Neural cell (in vitro differentiated cells): ENCODE data around the gene CAMKMT. TPM values are rescaled to one million over a fixed set of nuclear protein-coding genes. Genes with fewer than 3 reads are reported as not detected.

Experiments used
- H2AFZ ChIP-seq: fragments of 200-600, 300-800 bp; sonication (generic), shearing (Covaris generic); 2 replicates; pipeline ENCODE4 v1.6.0; 2014; ENCODE audit warnings: low read depth, mild to moderate bottlenecking, antibody characterized with exemption, low read length, moderate library complexity
- H3F3A ChIP-seq: fragments of 200-600 bp; shearing (Covaris generic); 2 replicates; pipeline ENCODE4 v1.6.1; 2016; ENCODE audit warnings: mild to moderate bottlenecking, moderate library complexity, mixed read lengths, antibody characterized with exemption, low read length; ENCODE audit not compliant: insufficient read depth, poor library complexity, severe bottlenecking
- H3K27ac ChIP-seq: fragments of 200-600, 300-800 bp; sonication (generic), shearing (Covaris generic); 2 replicates; pipeline ENCODE4 v1.5.1; 2014; ENCODE audit warnings: mild to moderate bottlenecking, low read length, moderate library complexity
- H3K27me3 ChIP-seq: fragments of 300-800, 200-600 bp; sonication (generic), shearing (Covaris generic); 2 replicates; pipeline ENCODE4 v1.6.0; 2014; ENCODE audit warnings: mild to moderate bottlenecking, low read depth, low read length, moderate library complexity; ENCODE audit not compliant: insufficient read depth
- H3K36me3 ChIP-seq: fragments of 300-800, 200-600 bp; sonication (generic), shearing (Covaris generic); 2 replicates; pipeline ENCODE4 v1.5.1; 2014; ENCODE audit warnings: mild to moderate bottlenecking, antibody characterized with exemption, low read length, moderate library complexity; ENCODE audit not compliant: insufficient read depth
- H3K4me2 ChIP-seq: fragments of 300-800, 200-600 bp; sonication (generic), shearing (Covaris generic); 2 replicates; pipeline ENCODE4 v1.6.0; 2014; ENCODE audit warnings: mild to moderate bottlenecking, low read length
- H3K4me3 ChIP-seq: fragments of 300-800, 200-600 bp; sonication (generic), shearing (Covaris generic); 2 replicates; pipeline ENCODE4 v1.5.1; 2014; ENCODE audit warnings: mild to moderate bottlenecking, low read length, moderate library complexity
- H3K79me2 ChIP-seq: fragments of 200-600 bp; shearing (Covaris generic); replicated peaks from 2 replicates; pipeline ENCODE4 v1.6.0; 2014; ENCODE audit warnings: mild to moderate bottlenecking, low read length, moderate library complexity; ENCODE audit not compliant: insufficient read depth
- H3K9ac ChIP-seq: fragments of 300-800, 200-600 bp; sonication (generic), shearing (Covaris generic); 2 replicates; pipeline ENCODE4 v1.6.1; 2016; ENCODE audit warnings: mild to moderate bottlenecking, low read length, mixed read lengths
- H3K9me2 ChIP-seq: fragments of 200-600 bp; shearing (Covaris generic); 2 replicates; pipeline ENCODE4 v1.6.1; 2016; ENCODE audit warnings: mild to moderate bottlenecking, low read length, mixed read lengths; ENCODE audit not compliant: insufficient read depth
- H3K9me3 ChIP-seq: fragments of 200-600, 300-800 bp; sonication (generic), shearing (Covaris generic); 2 replicates; pipeline ENCODE4 v1.6.1; 2016; ENCODE audit warnings: mild to moderate bottlenecking, mixed run types, low read length, moderate library complexity, mixed read lengths
- H4K20me1 ChIP-seq: fragments of 200-600 bp; shearing (Covaris generic); 2 replicates; pipeline ENCODE4 v1.6.1; 2016; ENCODE audit warnings: mild to moderate bottlenecking, mixed run types; ENCODE audit not compliant: insufficient read depth
- EP300 ChIP-seq: fragments of 450-650 bp; conservative IDR thresholded peaks from 2 replicates; pipeline ENCODE4 v1.6.1; 2014; ENCODE audit warnings: antibody characterized with exemption, mild to moderate bottlenecking, moderate library complexity; ENCODE audit not compliant: poor library complexity, severe bottlenecking
- EZH2 ChIP-seq: fragments of 200-600, 300-800 bp; shearing (Covaris generic), sonication (generic); IDR thresholded peaks from 2 replicates; pipeline ENCODE4 v1.6.1; 2014; ENCODE audit warnings: antibody characterized with exemption, low read length, borderline replicate concordance, mild to moderate bottlenecking; ENCODE audit not compliant: insufficient read depth, poor library complexity, severe bottlenecking
- MXI1 ChIP-seq: fragments of 450-650 bp; conservative IDR thresholded peaks from 2 replicates; pipeline ENCODE4 v1.6.1; 2014; ENCODE audit warnings: antibody characterized with exemption, mild to moderate bottlenecking; ENCODE audit not compliant: poor library complexity, severe bottlenecking
- POLR2AphosphoS5 ChIP-seq: IDR thresholded peaks from 2 replicates; pipeline ENCODE4 v1.6.1; 2012
- RAD21 ChIP-seq: fragments of 450-650 bp; conservative IDR thresholded peaks from 2 replicates; pipeline ENCODE4 v1.6.1; 2014; ENCODE audit warnings: antibody characterized with exemption, mild to moderate bottlenecking, moderate library complexity
- SMC3 ChIP-seq: fragments of 450-650 bp; conservative IDR thresholded peaks from 2 replicates; pipeline ENCODE4 v1.6.1; 2014; ENCODE audit warnings: antibody characterized with exemption, mild to moderate bottlenecking, moderate library complexity; ENCODE audit not compliant: poor library complexity
- TAF1 ChIP-seq: IDR thresholded peaks from 2 replicates; pipeline ENCODE4 v1.6.1; 2012; ENCODE audit warnings: low read depth
- polyA plus RNA-seq: library from polyadenylated mRNA; depleted of rRNA; stranded (reverse); fragments of >200 nt; gene quantifications from 2 replicates; pipeline ENCODE4 v1.2.3, GENCODE V29; 2014
- TF ChIP-seq, protein P1 (sequence below): fragments of 450-650 bp; IDR thresholded peaks from 2 replicates; pipeline ENCODE4 v1.5.1; 2014; ENCODE audit warnings: antibody characterized with exemption, mild to moderate bottlenecking, moderate library complexity; ENCODE audit not compliant: poor library complexity, severe bottlenecking
- TF ChIP-seq, protein P2 (sequence below): IDR thresholded peaks from 2 replicates; pipeline ENCODE4 v1.6.1; 2012; ENCODE audit warnings: borderline replicate concordance

CAMKMT gene
- polyA plus RNA-seq, 1 donor from 2014 or later = 5.1 TPM

DNA sequence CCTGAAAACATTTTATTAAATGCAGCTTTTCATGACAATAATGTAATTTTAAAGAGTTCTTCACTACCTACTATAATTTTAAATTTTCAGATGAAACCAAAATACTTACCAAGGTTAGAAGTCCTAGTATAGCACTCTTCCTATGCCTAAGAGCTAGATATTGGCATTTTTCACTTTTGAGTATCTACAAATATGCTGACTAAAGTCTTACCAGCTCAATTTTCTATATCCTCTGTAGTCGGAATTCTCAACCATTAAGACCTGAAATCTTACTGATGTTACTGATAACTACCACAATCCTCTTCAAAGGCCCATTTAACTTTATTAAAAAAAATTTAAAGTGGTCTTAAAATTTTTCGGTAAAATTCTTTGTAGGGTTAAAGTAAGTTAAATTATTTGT lies 32.4 kb upstream of the CAMKMT start:
- Histone ChIP-seq H3F3A (no peaks in the 10 kb centered on the region), H3K9me3 (no peaks in the 10 kb centered on the region), H3K4me2 (no peak overlapping the region), H3K9me2 (no peaks in the 10 kb centered on the region), H3K36me3 (peaks cover 3% of the 10 kb centered on the region), H3K27ac (no peak overlapping the region), H2AFZ (no peak overlapping the region), H4K20me1 (no peaks in the 10 kb centered on the region), H3K27me3 (no peaks in the 10 kb centered on the region), H3K9ac (no peak overlapping the region), H3K79me2 (no peaks in the 10 kb centered on the region), H3K4me3 (no peak overlapping the region)
- TF ChIP-seq, protein P1, sequence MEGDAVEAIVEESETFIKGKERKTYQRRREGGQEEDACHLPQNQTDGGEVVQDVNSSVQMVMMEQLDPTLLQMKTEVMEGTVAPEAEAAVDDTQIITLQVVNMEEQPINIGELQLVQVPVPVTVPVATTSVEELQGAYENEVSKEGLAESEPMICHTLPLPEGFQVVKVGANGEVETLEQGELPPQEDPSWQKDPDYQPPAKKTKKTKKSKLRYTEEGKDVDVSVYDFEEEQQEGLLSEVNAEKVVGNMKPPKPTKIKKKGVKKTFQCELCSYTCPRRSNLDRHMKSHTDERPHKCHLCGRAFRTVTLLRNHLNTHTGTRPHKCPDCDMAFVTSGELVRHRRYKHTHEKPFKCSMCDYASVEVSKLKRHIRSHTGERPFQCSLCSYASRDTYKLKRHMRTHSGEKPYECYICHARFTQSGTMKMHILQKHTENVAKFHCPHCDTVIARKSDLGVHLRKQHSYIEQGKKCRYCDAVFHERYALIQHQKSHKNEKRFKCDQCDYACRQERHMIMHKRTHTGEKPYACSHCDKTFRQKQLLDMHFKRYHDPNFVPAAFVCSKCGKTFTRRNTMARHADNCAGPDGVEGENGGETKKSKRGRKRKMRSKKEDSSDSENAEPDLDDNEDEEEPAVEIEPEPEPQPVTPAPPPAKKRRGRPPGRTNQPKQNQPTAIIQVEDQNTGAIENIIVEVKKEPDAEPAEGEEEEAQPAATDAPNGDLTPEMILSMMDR = no peak
- TF ChIP-seq RAD21 (no peak), EP300 (no peak), TAF1 (no peak), EZH2 (no peak), MXI1 (no peak), POLR2AphosphoS5 (no peak), SMC3 (no peak)
- TF ChIP-seq, protein P2, sequence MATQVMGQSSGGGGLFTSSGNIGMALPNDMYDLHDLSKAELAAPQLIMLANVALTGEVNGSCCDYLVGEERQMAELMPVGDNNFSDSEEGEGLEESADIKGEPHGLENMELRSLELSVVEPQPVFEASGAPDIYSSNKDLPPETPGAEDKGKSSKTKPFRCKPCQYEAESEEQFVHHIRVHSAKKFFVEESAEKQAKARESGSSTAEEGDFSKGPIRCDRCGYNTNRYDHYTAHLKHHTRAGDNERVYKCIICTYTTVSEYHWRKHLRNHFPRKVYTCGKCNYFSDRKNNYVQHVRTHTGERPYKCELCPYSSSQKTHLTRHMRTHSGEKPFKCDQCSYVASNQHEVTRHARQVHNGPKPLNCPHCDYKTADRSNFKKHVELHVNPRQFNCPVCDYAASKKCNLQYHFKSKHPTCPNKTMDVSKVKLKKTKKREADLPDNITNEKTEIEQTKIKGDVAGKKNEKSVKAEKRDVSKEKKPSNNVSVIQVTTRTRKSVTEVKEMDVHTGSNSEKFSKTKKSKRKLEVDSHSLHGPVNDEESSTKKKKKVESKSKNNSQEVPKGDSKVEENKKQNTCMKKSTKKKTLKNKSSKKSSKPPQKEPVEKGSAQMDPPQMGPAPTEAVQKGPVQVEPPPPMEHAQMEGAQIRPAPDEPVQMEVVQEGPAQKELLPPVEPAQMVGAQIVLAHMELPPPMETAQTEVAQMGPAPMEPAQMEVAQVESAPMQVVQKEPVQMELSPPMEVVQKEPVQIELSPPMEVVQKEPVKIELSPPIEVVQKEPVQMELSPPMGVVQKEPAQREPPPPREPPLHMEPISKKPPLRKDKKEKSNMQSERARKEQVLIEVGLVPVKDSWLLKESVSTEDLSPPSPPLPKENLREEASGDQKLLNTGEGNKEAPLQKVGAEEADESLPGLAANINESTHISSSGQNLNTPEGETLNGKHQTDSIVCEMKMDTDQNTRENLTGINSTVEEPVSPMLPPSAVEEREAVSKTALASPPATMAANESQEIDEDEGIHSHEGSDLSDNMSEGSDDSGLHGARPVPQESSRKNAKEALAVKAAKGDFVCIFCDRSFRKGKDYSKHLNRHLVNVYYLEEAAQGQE = no peak

DNA sequence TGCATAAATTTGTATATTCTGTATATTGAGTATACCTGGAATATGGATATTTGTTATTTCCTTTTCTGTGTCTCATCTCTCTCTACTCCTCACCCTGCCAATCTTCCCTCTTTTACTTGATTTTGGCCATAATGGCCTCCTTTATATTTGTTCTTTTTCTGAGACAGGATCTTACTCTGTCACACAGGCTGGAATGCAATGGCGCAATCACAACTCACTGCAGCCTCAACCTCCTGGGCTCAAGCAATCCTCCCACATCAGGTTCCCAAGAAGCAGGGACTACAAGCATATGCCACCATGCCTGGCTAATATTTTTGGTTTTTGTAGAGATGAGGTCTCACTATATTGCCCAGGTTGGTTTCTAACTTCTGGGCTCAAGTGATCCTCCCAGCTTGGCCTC lies 30.9 kb upstream of the CAMKMT start:
- Histone ChIP-seq H2AFZ (no peak overlapping the region), H4K20me1 (no peaks in the 10 kb centered on the region), H3F3A (no peaks in the 10 kb centered on the region), H3K27me3 (no peaks in the 10 kb centered on the region), H3K27ac (no peak overlapping the region), H3K9me3 (no peaks in the 10 kb centered on the region), H3K4me3 (no peak overlapping the region), H3K79me2 (no peaks in the 10 kb centered on the region), H3K9me2 (no peaks in the 10 kb centered on the region), H3K36me3 (peaks cover 9% of the 10 kb centered on the region), H3K4me2 (no peak overlapping the region), H3K9ac (no peak overlapping the region)
- TF ChIP-seq MXI1 (no peak), RAD21 (no peak), POLR2AphosphoS5 (no peak), EZH2 (no peak), EP300 (no peak), TAF1 (no peak), SMC3 (no peak)
- TF ChIP-seq, protein P1 = no peak
- TF ChIP-seq, protein P2 = no peak
